Heart right ventricle (tissue), 16 donors: Measurements from ENCODE around the gene DDX51. TPM values are rescaled to one million over a fixed set of nuclear protein-coding genes. Genes with fewer than 3 reads are reported as not detected.

Experiments used
- ATAC-seq, 8 donors: fragments of 200-7000 bp; cut with Tn5 transposase; one replicate each; pipeline ENCODE4 v1.9.1; 2020; ENCODE audit warnings: mild to moderate bottlenecking in 8 of 8, moderate library complexity in 8 of 8, moderate number of reproducible peaks in 1 of 8
- DNase-seq, 2 donors: peaks; one replicate each; pipeline ENCODE4 v3.0.0-alpha.2; 2020
- H3K27ac ChIP-seq, 10 donors: fragments of 200-600 bp; sonication (generic) in 2 of 10; one replicate each; pipeline versions ENCODE4 v1.5.0 to v1.8.0; 2020 to 2022; ENCODE audit warnings: mild to moderate bottlenecking in 3 of 10
- H3K27me3 ChIP-seq, 7 donors: fragments of 200-600 bp; one replicate each; pipeline ENCODE4 v1.8.0; 2021 to 2022; ENCODE audit warnings: mild to moderate bottlenecking in 2 of 7
- H3K36me3 ChIP-seq, 9 donors: fragments of 200-600 bp; sonication (generic) in 1 of 9; one replicate each; pipeline versions ENCODE4 v1.5.0 to v1.8.0; 2020 to 2022; ENCODE audit warnings: mild to moderate bottlenecking in 2 of 9
- H3K4me1 ChIP-seq, 9 donors: fragments of 200-600 bp; sonication (generic) in 1 of 9; one replicate each; pipeline versions ENCODE4 v1.5.0 to v1.8.0; 2020 to 2022; ENCODE audit warnings: mild to moderate bottlenecking in 4 of 9
- H3K4me3 ChIP-seq, 10 donors: fragments of 200-600 bp; sonication (generic) in 2 of 10; one replicate each; pipeline versions ENCODE4 v1.5.0 to v1.8.0; 2020 to 2022; ENCODE audit warnings: mild to moderate bottlenecking in 7 of 10, moderate library complexity in 2 of 10
- H3K9me3 ChIP-seq, 11 donors: fragments of 200-600 bp in 10 of 11; sonication (generic) in 2 of 11; one replicate each; pipeline versions ENCODE4 v1.5.0 to v1.8.0; 2013 to 2022; ENCODE audit warnings: mild to moderate bottlenecking in 2 of 11, control low read depth in 1 of 11, moderate library complexity in 1 of 11
- CTCF ChIP-seq, 9 donors: fragments of 200-600 bp; sonication (generic) in 2 of 9; IDR thresholded peaks; one replicate each; pipeline versions ENCODE4 v1.5.0 to v1.8.0; 2021 to 2022; ENCODE audit warnings: antibody characterized with exemption in 9 of 9, mild to moderate bottlenecking in 5 of 9, moderate library complexity in 1 of 9
- WGBS, 2 donors: extraction: QIAGEN DNeasy Blood & Tissue Kit; methylation state at CpG; one replicate each; pipeline ENCODE4 v1.1.7; 2013; ENCODE audit warnings: inconsistent platforms in 1 of 2; 5-methylcytosine and 5-hydroxymethylcytosine counted together
- intact Hi-C, 10 donors: fragments of 100-400 bp; cut with DNase I; formaldehyde crosslinking; loops; one replicate each; pipeline versions ENCODE4 v1.11.1 to v1.14.2; 2022
- long read RNA-seq, 3 donors: library from polyadenylated mRNA; unstranded; transcript quantifications; one replicate each; pipeline ENCODE4 v2.0.0, GENCODE V29; 2020 to 2021
- polyA plus RNA-seq, 2 donors: library from polyadenylated mRNA; stranded (reverse); fragments of 200-250 nt; gene quantifications; one replicate each; pipeline ENCODE4 v1.2.3, GENCODE V29; 2013
- total RNA-seq, 10 donors: library from RNA; stranded (reverse); fragmentation: NEBNext Ultra II Directional in 3 of 10; extraction: Animal tissue kit (Norgen Biotek cat#: 25700) in 3 of 10; gene quantifications; one replicate each; pipeline versions ENCODE4 v1.2.1 to v1.2.4, GENCODE V29; 2021 to 2023
- donor health status: Arrhythmogenic right ventricular cardiomyopathy.
- donor health status: ischemic (EF 13 %, LVEDD 7.1; RV severe dilation, severe dysfunction).
- donor health status: healthy with polysubstance abuse.
- donor health status: DM: no; HTN: yes; CAD: no.
- donor health status: DM: no; HTN: no; CAD: no.
- donor health status: ischemic (EF 25% LVEDD 6.9; RV normal size, moderate dysfunction).
- donor health status: ischemic (EF 25% LVEDD 5.7; RV mildly dilated, moderate dysfunction).
- donor health status: healthy.
- donor health status: DM: yes; HTN: yes; CAD: no.
- donor health status: Ischemic cardiomyopathy.
- donor health status: ischemic (EF 35%, LVEDD 5.7; RV mildly dilated, moderate dysfunction).
- donor health status: nonischemic (EF 11% LVEDD 7.7; RV severe dilation, severe dysfunction).
- donor health status: DM: yes; HTN: yes; CAD: no.
- donor health status: PGD.
- donor health status: ischemic (EF 29% LVEDD 5.4; RV normal size, mild dysfunction).
- donor health status: nonischemic (EF 23%, LVEDD 6.1; RV moderate dilation, normal function).

DDX51 gene
- 10 to 100 TPM in 2 of 10 donors, 1 to 10 TPM in 8; 7.2 to 11.1 (median 8.6) TPM for total RNA-seq
- 10 to 100 TPM; 12.4 to 19.9 TPM for polyA plus RNA-seq
- long read RNA-seq, donor 1, full-length matches to known transcripts = 7 of 14 reads
- long read RNA-seq, donor 1, partial matches to known transcripts = 1 of 14 reads
- long read RNA-seq, donor 1, other reads (novel, unspliced or antisense) = 6 of 14 reads
- long read RNA-seq, donor 2, full-length matches to known transcripts = 23 of 42 reads
- long read RNA-seq, donor 2, partial matches to known transcripts = 3 of 42 reads
- long read RNA-seq, donor 2, other reads (novel, unspliced or antisense) = 16 of 42 reads
- long read RNA-seq, donor 3, partial matches to known transcripts = 0 of 6 reads
- long read RNA-seq, donor 3, other reads (novel, unspliced or antisense) = 6 of 6 reads

- 0 to 1% methylated on average over 91 to 98 of the region's 100 CpGs for WGBS, 2 donors
- H3K27me3 ChIP-seq = no peaks in the 10 kb centered on the region
- H3K4me1 ChIP-seq = peaks cover 12 to 30% (median 23%) of the 10 kb centered on the region in 9 donors
- peaks cover 6 to 66% (median 26%) of the 10 kb centered on the region in 9 donors for H3K36me3 ChIP-seq
- intact Hi-C loops = loop anchor here in 1 of 10 donors (5.0 kb wide), 1 partner anchor 62 kb away; no protein-coding TSS in a partner anchor
- TF ChIP-seq CTCF (IDR thresholded peaks at IDR 0.05) = peak in 1 of 9 donors; percentile 16
- H3K4me3 ChIP-seq = peak within 1 kb of the TSS; percentile 65 to 99 (median 90)
- DNase-seq (peak; percentile 94 to 95), ATAC-seq (peak; percentile 85 to 96 (median 93))
- H3K9me3 ChIP-seq = no peaks in the 10 kb centered on the region
- H3K27ac ChIP-seq = peak within 1 kb of the TSS in 9 of 10 donors; percentile 51 to 92 (median 82)
These were observed at the start of gene DDX51, which contains the start of gene NOC4L for GRCh38 chr12:132144115-132144809. Gene DDX51 (minus strand): TSS chr12:132144319. CDS start chr12:132144296, 23 bp downstream. Gene NOC4L (plus strand): TSS chr12:132144457. CDS start chr12:132144489, 32 bp downstream.

- H3K4me1 ChIP-seq = peaks cover 3 to 19% (median 13%) of the 10 kb centered on the region in 9 donors
- no peak overlapping the region for H3K4me3 ChIP-seq
- no peak for DNase-seq
- intact Hi-C loops = no loop called here
- TF ChIP-seq CTCF (IDR thresholded peaks at IDR 0.05) = no peak
- H3K9me3 ChIP-seq = peaks cover 0 to 22% (median 0%) of the 10 kb centered on the region in 11 donors
- 63 to 71% methylated on average over 31 of the region's 31 CpGs for WGBS, 2 donors
- no peak for ATAC-seq
- H3K27me3 ChIP-seq = peaks cover 0 to 41% (median 9%) of the 10 kb centered on the region in 7 donors
- H3K27ac ChIP-seq = no peak overlapping the region
- H3K36me3 ChIP-seq = no peaks in the 10 kb centered on the region
These were observed 47.8 kb upstream of the DDX51 start for GRCh38 chr12:132191715-132192553.

- Histone ChIP-seq H3K27ac (no peak overlapping the region), H3K36me3 (no peaks in the 10 kb centered on the region), H3K9me3 (peaks cover 0 to 32% (median 0%) of the 10 kb centered on the region in 11 donors), H3K4me1 (peaks cover 3 to 29% (median 13%) of the 10 kb centered on the region in 9 donors), H3K27me3 (peaks cover 0 to 49% (median 9%) of the 10 kb centered on the region in 7 donors), H3K4me3 (no peak overlapping the region)
- ATAC-seq = no peak
- TF ChIP-seq CTCF (IDR thresholded peaks at IDR 0.05) = no peak
- no peak for DNase-seq
- WGBS, 2 donors = 82 to 88% methylated on average over 30 of the region's 30 CpGs
- intact Hi-C loops = no loop called here
These were observed 46.8 kb upstream of the DDX51 start for GRCh38 chr12:132190834-132191500.
